PFSK-1 (cell line): Measurements from ENCODE around the gene CTNNA3.

Experiments used
- POLR2AphosphoS5 ChIP-seq: IDR thresholded peaks from 2 replicates; pipeline ENCODE4 v1.6.1; 2012; ENCODE audit warnings: low read depth, mild to moderate bottlenecking, control low read depth, low read length, moderate library complexity
- REST ChIP-seq, 2 experiments: IDR thresholded peaks; 2 replicates each; pipeline versions ENCODE4 v1.6.1 to v1.8.0; 2011 to 2012; ENCODE audit warnings: low read depth in 2 of 2, low read length in 2 of 2, control low read depth in 1 of 2, inconsistent platforms in 1 of 2, mild to moderate bottlenecking in 1 of 2, moderate library complexity in 1 of 2; ENCODE audit not compliant: insufficient read depth in 1 of 2
- SIN3A ChIP-seq: IDR thresholded peaks from 2 replicates; pipeline ENCODE4 v1.6.1; 2012; ENCODE audit warnings: mild to moderate bottlenecking, low read length, moderate library complexity, borderline replicate concordance; ENCODE audit not compliant: insufficient read depth
- TAF1 ChIP-seq: IDR thresholded peaks from 2 replicates; pipeline ENCODE4 v1.6.1; 2012; ENCODE audit warnings: low read length, control low read depth, borderline replicate concordance; ENCODE audit not compliant: insufficient read depth

- no peak for TF ChIP-seq POLR2AphosphoS5
- TF ChIP-seq REST (IDR thresholded peaks at IDR 0.05; ENCODE audit: insufficient read depth in 1 of 2, low read depth in 2 of 2, low read length in 2 of 2): no peak
- no peak for TF ChIP-seq TAF1
- no peak for TF ChIP-seq SIN3A
Observed at GRCh38 chr10:66192162-66192831, 1503.7 kb downstream of the CTNNA3 start.
